K562 (cell line): ENCODE results near the gene FAM219B. TPM values are rescaled to one million over a fixed set of nuclear protein-coding genes. Genes with fewer than 3 reads are reported as not detected.

Experiments
- BHLHE40 ChIP-seq: IDR thresholded peaks from 2 replicates; pipeline ENCODE4 v1.6.1; 2011; ENCODE audit warnings: low read length, improper control_type of control experiment
- CEBPB ChIP-seq: fragments of 450-650 bp; IDR thresholded peaks from 2 replicates; pipeline ENCODE4 v1.6.1; 2016; ENCODE audit warnings: missing genetic modification characterization, missing compliant biosample characterization
- FIP1L1 ChIP-seq: fragments of 200-400 bp; formaldehyde crosslinking; IDR thresholded peaks from 2 replicates; pipeline ENCODE4 v1.6.1; 2018; ENCODE audit warnings: mild to moderate bottlenecking, low read depth, low read length; ENCODE audit not compliant: poor library complexity, severe bottlenecking
- GABPA ChIP-seq: fragments of 200-800 bp; sonication (Bioruptor generic); conservative IDR thresholded peaks from 2 replicates; pipeline ENCODE4 v1.6.1; 2016; ENCODE audit warnings: low read depth, missing genetic modification characterization, missing compliant biosample characterization
- GATAD2A ChIP-seq: fragments of 450-650 bp; IDR thresholded peaks from 2 replicates; pipeline ENCODE4 v1.6.1; 2017
- GATAD2B ChIP-seq: fragments of 450-650 bp; IDR thresholded peaks from 2 replicates; pipeline ENCODE4 v1.6.1; 2017; ENCODE audit warnings: mild to moderate bottlenecking, borderline replicate concordance
- NFIC ChIP-seq: fragments of 450-650 bp; IDR thresholded peaks from 2 replicates; pipeline ENCODE4 v1.6.1; 2017; ENCODE audit warnings: mild to moderate bottlenecking, inconsistent platforms
- PHF8 ChIP-seq: fragments of 200-600 bp; sonication (generic); IDR thresholded peaks from 2 replicates; pipeline ENCODE4 v1.6.1; 2012; ENCODE audit warnings: mixed run types, mild to moderate bottlenecking, inconsistent platforms, low read length, moderate library complexity, borderline replicate concordance
- POLR2B ChIP-seq: fragments of 450-650 bp; IDR thresholded peaks from 2 replicates; pipeline ENCODE4 v1.6.1; 2018; ENCODE audit warnings: low read depth; ENCODE audit not compliant: partially characterized antibody
- PURB ChIP-seq: sonication (generic); formaldehyde crosslinking; IDR thresholded peaks from 2 replicates; pipeline ENCODE4 v1.9.0; 2021; ENCODE audit warnings: low read depth, mild to moderate bottlenecking, missing genetic modification reagents
- SIN3A ChIP-seq, 2 experiments: fragments of 150-350 bp in 1 of 2; IDR thresholded peaks; 2 replicates each; pipeline ENCODE4 v1.6.1; 2011 to 2016; ENCODE audit warnings: borderline replicate concordance in 2 of 2, low read depth in 2 of 2, low read length in 2 of 2, mild to moderate bottlenecking in 2 of 2, moderate library complexity in 2 of 2; ENCODE audit not compliant: control insufficient read depth in 1 of 2
- ZNF124 ChIP-seq: sonication (generic); formaldehyde crosslinking; IDR thresholded peaks from 2 replicates; pipeline ENCODE4 v1.8.1; 2022; ENCODE audit warnings: missing genetic modification reagents
- ZNF143 ChIP-seq: sonication (generic); formaldehyde crosslinking; IDR thresholded peaks from 2 replicates; pipeline ENCODE4 v1.9.0; 2022; ENCODE audit warnings: mild to moderate bottlenecking, missing genetic modification reagents
- ZNF507 ChIP-seq: conservative IDR thresholded peaks from 2 replicates; pipeline ENCODE4 v1.6.1; 2017; ENCODE audit warnings: missing genetic modification characterization, missing compliant biosample characterization
- ZNF707 ChIP-seq: fragments of 250-450 bp; sonication (Bioruptor Pico); conservative IDR thresholded peaks from 2 replicates; pipeline ENCODE4 v1.8.0; 2022; ENCODE audit warnings: inconsistent platforms, mild to moderate bottlenecking, moderate library complexity
- ZNF766 ChIP-seq: fragments of 200-800 bp; sonication (Bioruptor generic); conservative IDR thresholded peaks from 2 replicates; pipeline ENCODE4 v1.6.1; 2016; ENCODE audit warnings: missing genetic modification characterization, missing compliant biosample characterization
- ZNF778 ChIP-seq: fragments of 450-650 bp; formaldehyde crosslinking; IDR thresholded peaks from 2 replicates; pipeline ENCODE4 v1.4.0; 2020; ENCODE audit warnings: mild to moderate bottlenecking, moderate library complexity
- polyA plus RNA-seq, 8 experiments: library from polyadenylated mRNA; depleted of rRNA in 4 of 8; stranded (reverse) in 5 of 8; unstranded in 3 of 8; fragments of >200 nt; fragmentation: Nextera tagmentation in 2 of 8; fragmentation: Illumina TruSeq in 1 of 8; extraction: Ambion mirVana in 2 of 8; extraction: Trizol in 1 of 8; gene quantifications; 2 replicates each; pipeline versions ENCODE4 v1.2.1 to v1.2.3, GENCODE V29; 2011 to 2014; ENCODE audit warnings: inconsistent platforms in 1 of 8, missing spikeins in 1 of 8
- total RNA-seq, 7 experiments: library from RNA; depleted of rRNA in 6 of 7; stranded (reverse); fragments of >200 nt in 6 of 7; fragmentation: Illumina TruSeq in 2 of 7; extraction: Trizol in 2 of 7; gene quantifications; 2 replicates each; pipeline versions ENCODE4 v1.2.1 to v1.2.3, GENCODE V29; 2011 to 2021; ENCODE audit warnings: low replicate concordance in 1 of 7
- TF ChIP-seq, protein P1 (sequence below), 2 experiments: IDR thresholded peaks; 2 replicates each; pipeline ENCODE4 v1.6.1; 2011; ENCODE audit warnings: borderline replicate concordance in 1 of 2, control low read depth in 1 of 2, low read depth in 1 of 2, low read length in 1 of 2, mild to moderate bottlenecking in 1 of 2, mixed read lengths in 1 of 2, moderate library complexity in 1 of 2; ENCODE audit not compliant: insufficient read depth in 1 of 2, insufficient read length in 1 of 2, poor library complexity in 1 of 2, severe bottlenecking in 1 of 2; ENCODE audit errors: extremely low read depth in 1 of 2
- TF ChIP-seq, protein P2 (sequence below): fragments of 250-450 bp; sonication (Bioruptor Pico); IDR thresholded peaks from 2 replicates; pipeline ENCODE4 v1.5.0; 2021
- TF ChIP-seq, protein P3 (sequence below): fragments of 250-450 bp; sonication (Bioruptor Pico); IDR thresholded peaks from 2 replicates; pipeline ENCODE4 v1.9.0; 2021; ENCODE audit warnings: mild to moderate bottlenecking, inconsistent platforms
- TF ChIP-seq, protein P4 (sequence below): sonication (generic); formaldehyde crosslinking; IDR thresholded peaks from 2 replicates; pipeline ENCODE4 v1.8.0; 2022; ENCODE audit warnings: missing genetic modification reagents, mild to moderate bottlenecking, moderate library complexity, borderline replicate concordance

The FAM219B gene
- total and polyA plus RNA-seq, 9 of the 15 experiments (the other 6 are each of a cell fraction or from before 2014, with no cell fraction given), result 6.8 to 50.4 (median 29.4) TPM

DNA sequence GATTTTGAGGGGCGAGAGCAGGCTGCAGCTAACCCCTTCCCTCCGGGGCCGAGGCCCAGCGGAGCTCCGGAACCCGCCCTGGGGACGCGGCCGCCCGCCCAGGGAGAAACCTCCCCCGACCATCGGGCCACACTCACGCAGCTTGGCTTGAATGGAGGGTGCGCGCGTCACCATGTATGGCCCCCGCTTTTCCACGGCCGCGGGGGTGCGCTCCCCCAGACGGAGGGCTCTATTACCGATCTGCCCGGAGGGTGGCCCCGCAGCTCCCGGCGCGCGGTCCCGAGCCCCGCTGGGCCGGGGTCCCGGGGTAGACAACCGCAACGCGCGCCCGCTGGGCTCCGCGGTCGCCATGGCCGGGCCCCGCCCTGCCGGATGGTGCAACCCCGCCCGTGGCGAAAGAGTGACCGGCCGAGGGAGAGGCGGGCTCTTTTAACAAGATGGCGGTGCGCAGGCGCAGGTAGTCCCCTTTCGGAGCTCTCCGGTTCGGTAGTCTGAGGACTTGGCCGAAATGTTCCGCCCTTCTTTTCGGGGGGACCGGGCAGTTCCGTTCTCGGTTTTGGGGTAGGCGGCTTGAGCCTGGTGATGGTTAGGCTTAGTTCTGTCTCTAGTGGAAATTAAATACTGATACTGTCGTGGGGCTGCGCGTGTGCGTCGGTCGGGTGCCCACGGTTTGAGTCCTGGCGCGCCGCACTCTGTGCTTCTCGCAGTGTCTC, at the start of gene FAM219B (continued):
- TF ChIP-seq GATAD2A (0 out of 2 replicates have a peak, but pooled peaks have one; percentile 53), ZNF766 (CRISPR knock-in tag) (peak; percentile 70; the same call in 1 of the 2 replicates), CEBPB (tag) (peak; percentile 89), GABPA (tag) (peak; percentile 41; the same call in 1 of the 2 replicates), NFIC (0 out of 2 replicates have a peak, but pooled peaks have one; percentile 13), GATAD2B (0 out of 2 replicates have a peak, but pooled peaks have one; percentile 53), SIN3A (IDR thresholded peaks at IDR 0.05; ENCODE audit: borderline replicate concordance in 2 of 2, control insufficient read depth in 1 of 2, low read depth in 2 of 2, low read length in 2 of 2) (peak; percentile 26 to 83; a peak in 2 of 4 replicates), ZNF143 (CRISPR knock-in tag) (no peak; the same call in 1 of the 2 replicates), ZNF707 (CRISPR knock-in tag) (no peak), FIP1L1 (peak; percentile 68), ZNF124 (CRISPR knock-in tag) (no peak), POLR2B (peak; percentile 75), ZNF778 (CRISPR knock-in tag) (no peak), BHLHE40 (peak; percentile 18; the same call in 1 of the 2 replicates), PHF8 (peak; percentile 97; the same call in 1 of the 2 replicates), ZNF507 (tag) (no peak), PURB (no peak)
- TF ChIP-seq, protein P1, sequence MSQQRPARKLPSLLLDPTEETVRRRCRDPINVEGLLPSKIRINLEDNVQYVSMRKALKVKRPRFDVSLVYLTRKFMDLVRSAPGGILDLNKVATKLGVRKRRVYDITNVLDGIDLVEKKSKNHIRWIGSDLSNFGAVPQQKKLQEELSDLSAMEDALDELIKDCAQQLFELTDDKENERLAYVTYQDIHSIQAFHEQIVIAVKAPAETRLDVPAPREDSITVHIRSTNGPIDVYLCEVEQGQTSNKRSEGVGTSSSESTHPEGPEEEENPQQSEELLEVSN (IDR thresholded peaks at IDR 0.05; ENCODE audit: borderline replicate concordance in 1 of 2, extremely low read depth in 1 of 2, insufficient read depth in 1 of 2, insufficient read length in 1 of 2, low read depth in 1 of 2, low read length in 1 of 2, poor library complexity in 1 of 2, severe bottlenecking in 1 of 2), result peak in 1 of 2 experiments; percentile 19
- TF ChIP-seq, protein P2, sequence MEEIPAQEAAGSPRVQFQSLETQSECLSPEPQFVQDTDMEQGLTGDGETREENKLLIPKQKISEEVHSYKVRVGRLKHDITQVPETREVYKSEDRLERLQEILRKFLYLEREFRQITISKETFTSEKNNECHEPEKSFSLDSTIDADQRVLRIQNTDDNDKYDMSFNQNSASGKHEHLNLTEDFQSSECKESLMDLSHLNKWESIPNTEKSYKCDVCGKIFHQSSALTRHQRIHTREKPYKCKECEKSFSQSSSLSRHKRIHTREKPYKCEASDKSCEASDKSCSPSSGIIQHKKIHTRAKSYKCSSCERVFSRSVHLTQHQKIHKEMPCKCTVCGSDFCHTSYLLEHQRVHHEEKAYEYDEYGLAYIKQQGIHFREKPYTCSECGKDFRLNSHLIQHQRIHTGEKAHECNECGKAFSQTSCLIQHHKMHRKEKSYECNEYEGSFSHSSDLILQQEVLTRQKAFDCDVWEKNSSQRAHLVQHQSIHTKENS, result peak; percentile 4; the same call in 1 of the 2 replicates
- TF ChIP-seq, protein P3, sequence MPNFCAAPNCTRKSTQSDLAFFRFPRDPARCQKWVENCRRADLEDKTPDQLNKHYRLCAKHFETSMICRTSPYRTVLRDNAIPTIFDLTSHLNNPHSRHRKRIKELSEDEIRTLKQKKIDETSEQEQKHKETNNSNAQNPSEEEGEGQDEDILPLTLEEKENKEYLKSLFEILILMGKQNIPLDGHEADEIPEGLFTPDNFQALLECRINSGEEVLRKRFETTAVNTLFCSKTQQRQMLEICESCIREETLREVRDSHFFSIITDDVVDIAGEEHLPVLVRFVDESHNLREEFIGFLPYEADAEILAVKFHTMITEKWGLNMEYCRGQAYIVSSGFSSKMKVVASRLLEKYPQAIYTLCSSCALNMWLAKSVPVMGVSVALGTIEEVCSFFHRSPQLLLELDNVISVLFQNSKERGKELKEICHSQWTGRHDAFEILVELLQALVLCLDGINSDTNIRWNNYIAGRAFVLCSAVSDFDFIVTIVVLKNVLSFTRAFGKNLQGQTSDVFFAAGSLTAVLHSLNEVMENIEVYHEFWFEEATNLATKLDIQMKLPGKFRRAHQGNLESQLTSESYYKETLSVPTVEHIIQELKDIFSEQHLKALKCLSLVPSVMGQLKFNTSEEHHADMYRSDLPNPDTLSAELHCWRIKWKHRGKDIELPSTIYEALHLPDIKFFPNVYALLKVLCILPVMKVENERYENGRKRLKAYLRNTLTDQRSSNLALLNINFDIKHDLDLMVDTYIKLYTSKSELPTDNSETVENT, result peak; percentile 50; the same call in 1 of the 2 replicates
- TF ChIP-seq, protein P4, sequence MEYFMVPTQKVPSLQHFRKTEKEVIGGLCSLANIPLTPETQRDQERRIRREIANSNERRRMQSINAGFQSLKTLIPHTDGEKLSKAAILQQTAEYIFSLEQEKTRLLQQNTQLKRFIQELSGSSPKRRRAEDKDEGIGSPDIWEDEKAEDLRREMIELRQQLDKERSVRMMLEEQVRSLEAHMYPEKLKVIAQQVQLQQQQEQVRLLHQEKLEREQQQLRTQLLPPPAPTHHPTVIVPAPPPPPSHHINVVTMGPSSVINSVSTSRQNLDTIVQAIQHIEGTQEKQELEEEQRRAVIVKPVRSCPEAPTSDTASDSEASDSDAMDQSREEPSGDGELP (CRISPR knock-in tag), result peak; percentile 35; the same call in 1 of the 2 replicates
